Activated CD4-positive, alpha-beta T cell treated with anti-CD3 and anti-CD28 coated beads for 4 hours (primary cell): ENCODE data around the gene GUCY2C.

Experiments used
- DNase-seq, 2 donors: peaks; one replicate each; pipeline ENCODE4 v3.0.0-alpha.2; 2020

GUCY2C gene

DNA sequence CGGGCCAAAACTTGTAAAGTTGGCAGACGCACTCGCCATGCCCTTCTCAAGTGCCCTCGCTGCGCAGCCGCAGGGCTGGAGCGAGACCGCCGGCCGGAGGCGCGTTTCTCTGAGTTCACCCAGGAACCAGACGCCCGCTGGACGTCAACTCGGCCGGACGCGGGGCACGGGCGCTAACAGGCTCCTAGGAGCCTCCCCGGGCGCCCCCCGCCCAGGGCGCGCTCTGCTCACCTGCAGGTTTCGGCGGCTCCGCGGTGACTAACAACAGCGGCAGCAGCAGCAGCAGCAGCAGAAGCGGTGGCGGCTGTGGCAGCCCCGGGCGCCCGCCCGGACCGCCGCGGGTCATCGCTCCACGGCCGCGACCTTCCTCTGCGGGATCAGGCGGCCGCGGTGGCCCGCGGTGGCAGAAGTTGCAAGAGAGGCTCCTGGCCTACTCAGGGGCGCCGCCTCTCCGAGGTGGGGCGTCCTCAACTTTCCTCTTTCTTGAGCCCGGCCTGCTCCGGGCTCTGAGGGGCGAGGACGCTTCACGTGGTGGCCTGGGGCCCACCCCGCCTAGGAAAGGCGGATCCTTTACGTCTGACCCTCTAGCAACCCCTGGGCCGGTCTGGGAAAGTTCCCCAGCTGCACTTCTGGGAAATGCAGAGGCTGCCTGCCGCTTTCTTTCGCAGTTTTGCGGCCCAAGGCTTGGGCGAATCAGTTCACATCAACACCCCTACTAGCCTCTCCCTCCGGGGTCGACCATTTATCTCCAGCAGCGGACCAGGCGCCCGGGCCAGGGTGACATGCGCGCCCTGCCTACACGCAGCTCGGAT, 128.8 kb downstream of the GUCY2C start, which contains the start of gene PLBD1:
TSS of gene PLBD1 (minus strand) at position 533 of the 812 bp plus-strand sequence. CDS start at position 346, 187 bp downstream.
- DNase-seq = no peak

DNA sequence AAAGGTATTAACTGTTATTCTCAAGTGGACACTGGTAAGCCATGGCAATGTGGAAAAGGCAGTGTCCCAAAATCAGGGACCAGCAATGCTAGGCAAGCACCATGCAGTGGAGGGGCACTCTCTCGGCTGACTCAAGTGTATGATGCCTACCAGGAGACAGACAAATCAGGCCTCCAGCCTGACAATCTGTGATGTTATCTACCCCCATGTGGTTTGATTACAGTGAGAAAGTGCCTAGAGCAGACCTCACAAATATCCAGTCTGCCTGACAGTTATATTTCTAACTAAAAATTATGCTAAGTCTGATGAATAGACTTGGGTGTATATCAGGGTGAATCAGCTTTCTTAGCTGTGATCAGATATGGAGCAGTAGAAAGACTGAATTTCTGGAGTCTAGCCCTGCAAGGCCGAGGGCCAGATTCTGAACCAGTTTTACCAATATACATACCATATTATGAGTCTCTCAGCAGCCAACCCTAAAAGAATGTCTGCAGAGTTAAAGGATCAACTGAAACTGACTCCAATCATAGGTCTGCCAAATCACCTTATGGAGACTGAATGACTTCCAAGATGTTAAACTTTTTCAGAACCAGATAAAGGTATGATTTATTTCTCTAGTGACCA, 132.0 kb downstream of the GUCY2C start:
- no peak for DNase-seq

GRCh38 chr12:14563046-14563445, 133.4 kb downstream of the GUCY2C start:
- DNase-seq = no peak
